GM12801 (cell line): ENCODE measurements around the gene PID1.

ENCODE experiments used
- CTCF ChIP-seq: IDR thresholded peaks from one replicate; pipeline ENCODE4 v1.5.1; 2011; ENCODE audit warnings: control low read depth; ENCODE audit not compliant: insufficient read length; ENCODE audit errors: extremely low read depth

The PID1 gene

GRCh38 chr2:229137066-229137465 lies 134.0 kb downstream of the PID1 start:
- no peak for TF ChIP-seq CTCF

- TF ChIP-seq CTCF, result no peak
These were observed 137.8 kb downstream of the PID1 start for GRCh38 chr2:229133155-229133772.

GRCh38 chr2:229132236-229132635 lies 138.9 kb downstream of the PID1 start:
- no peak for TF ChIP-seq CTCF

- TF ChIP-seq CTCF, result no peak
These were observed 140.6 kb downstream of the PID1 start for GRCh38 chr2:229130522-229130921.

GRCh38 chr2:229129738-229130371 lies 141.2 kb downstream of the PID1 start:
- TF ChIP-seq CTCF, result no peak

- no peak for TF ChIP-seq CTCF
These were observed 143.6 kb downstream of the PID1 start for GRCh38 chr2:229127471-229127870.

- no peak for TF ChIP-seq CTCF
These were observed 145.0 kb downstream of the PID1 start for GRCh38 chr2:229126066-229126465.
